ENCODE measurements around the gene MOGAT1.
"Not testable (repeated sequence)": the region's sequence is repeated elsewhere in the genome, so short reads cannot be mapped to it uniquely, and the experiment has no call there.

- not testable (repeated sequence) for TF ChIP-seq POLR2AphosphoS5, POLR2A (IDR thresholded peaks at IDR 0.05)
Observed at GRCh38 chr2:222693413-222693812, 22.0 kb downstream of the MOGAT1 start.
